ENCODE data around the gene AK1.

AK1 gene

GRCh38 chr9:127865645-127866464 is 11.6 kb downstream of the AK1 start:
- peak; percentile 17 to 47 for DNase-seq

- DNase-seq = no peak
Measured at GRCh38 chr9:127863191-127863621, 14.3 kb downstream of the AK1 start.

DNA sequence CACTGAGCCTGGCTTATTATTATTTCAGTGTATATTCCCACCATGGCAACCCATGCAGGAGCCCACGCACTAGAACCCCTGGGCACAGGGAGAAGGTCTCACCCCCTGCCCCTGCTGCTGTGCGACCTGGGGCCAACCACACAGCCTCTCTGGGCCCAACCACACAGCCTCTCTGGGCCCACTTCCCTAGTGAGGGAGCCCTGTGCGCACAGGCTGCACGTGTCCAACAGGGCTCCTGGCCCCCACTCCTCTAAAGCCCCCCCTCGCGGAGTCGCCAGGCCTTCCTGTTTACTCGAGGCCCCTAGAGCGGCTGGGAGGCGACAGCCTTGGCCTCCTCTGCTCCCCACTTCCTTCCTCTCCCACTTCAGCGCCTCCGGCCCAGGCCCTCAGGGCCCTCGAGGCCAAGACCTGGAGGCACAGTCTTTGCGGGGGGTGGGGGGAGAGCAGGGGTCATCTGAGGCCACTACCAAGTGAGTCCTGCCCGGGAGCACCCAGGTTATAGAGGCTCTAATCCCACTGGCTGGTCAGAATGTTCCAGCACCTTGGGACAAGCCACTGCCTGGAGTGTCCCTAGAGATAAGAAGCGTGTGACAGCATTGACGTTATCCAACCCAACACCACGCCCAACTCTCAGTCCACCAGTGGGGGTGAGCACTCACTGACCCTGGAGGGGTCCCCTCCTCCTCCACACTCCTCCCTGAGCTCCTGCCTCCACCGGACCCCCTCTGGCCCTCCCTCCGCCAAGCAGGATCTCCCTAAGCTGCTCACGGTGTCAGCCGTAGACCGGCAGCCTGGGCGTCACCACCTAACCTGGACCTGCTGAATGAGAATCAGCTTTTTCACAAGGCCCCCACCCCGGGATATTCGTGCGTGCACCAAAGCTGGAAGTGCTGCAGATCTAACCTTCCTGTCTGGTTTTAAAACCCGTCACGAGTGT is 15.1 kb downstream of the AK1 start:
- DNase-seq = peak in 1 of 2 experiments; percentile 30

GRCh38 chr9:127860779-127861178 is 16.7 kb downstream of the AK1 start:
- DNase-seq = no peak

GRCh38 chr9:127860260-127860659 is 17.2 kb downstream of the AK1 start:
- DNase-seq = no peak

- DNase-seq = no peak
Measured at GRCh38 chr9:127858041-127858512, 19.4 kb downstream of the AK1 start.

GRCh38 chr9:127857278-127857677 is 20.2 kb downstream of the AK1 start:
- no peak for DNase-seq

DNA sequence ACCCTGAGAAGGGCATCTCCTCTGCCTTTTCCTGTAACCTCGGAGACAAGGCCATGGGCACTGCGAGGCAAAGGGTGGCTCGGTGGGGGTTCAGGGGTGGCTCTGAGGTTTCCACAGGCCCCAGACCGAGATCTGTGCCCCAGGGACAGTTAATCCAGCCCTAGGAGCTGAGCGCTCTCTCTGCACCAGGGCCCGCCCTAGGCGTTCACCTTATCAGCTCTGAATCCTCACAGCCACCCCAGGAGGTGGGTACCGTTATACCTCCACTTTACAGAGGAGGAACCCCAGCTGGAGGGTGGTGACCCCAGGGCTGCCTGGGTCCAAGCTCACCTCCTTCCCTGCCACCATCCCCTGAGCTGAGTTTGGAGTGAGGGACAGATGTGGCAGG is 20.8 kb downstream of the AK1 start:
- DNase-seq = no peak

GRCh38 chr9:127856094-127856728 is 21.3 kb downstream of the AK1 start:
- no peak for DNase-seq

- no peak for DNase-seq
Measured at GRCh38 chr9:127855522-127855921, 22.0 kb downstream of the AK1 start.

DNA sequence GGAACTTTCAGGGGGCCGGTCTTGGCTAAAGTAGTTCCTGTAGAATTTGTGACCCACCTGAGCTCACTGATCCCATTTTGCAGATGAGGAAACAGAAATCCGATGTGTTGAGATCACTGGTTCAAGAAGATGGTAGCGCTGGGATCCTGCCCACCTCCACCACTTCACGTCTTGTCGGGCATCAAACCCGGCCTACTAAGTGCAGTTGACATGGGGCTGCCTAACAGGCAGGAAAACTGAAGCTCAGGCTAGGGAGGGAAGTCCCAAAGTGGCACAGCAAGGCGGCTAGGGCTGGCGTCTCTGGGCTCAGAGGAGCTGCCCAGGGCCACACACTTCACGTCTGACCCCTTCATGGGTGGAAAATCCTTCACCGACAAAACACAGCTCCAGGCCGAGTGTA is 22.5 kb downstream of the AK1 start:
- no peak for DNase-seq

DNA sequence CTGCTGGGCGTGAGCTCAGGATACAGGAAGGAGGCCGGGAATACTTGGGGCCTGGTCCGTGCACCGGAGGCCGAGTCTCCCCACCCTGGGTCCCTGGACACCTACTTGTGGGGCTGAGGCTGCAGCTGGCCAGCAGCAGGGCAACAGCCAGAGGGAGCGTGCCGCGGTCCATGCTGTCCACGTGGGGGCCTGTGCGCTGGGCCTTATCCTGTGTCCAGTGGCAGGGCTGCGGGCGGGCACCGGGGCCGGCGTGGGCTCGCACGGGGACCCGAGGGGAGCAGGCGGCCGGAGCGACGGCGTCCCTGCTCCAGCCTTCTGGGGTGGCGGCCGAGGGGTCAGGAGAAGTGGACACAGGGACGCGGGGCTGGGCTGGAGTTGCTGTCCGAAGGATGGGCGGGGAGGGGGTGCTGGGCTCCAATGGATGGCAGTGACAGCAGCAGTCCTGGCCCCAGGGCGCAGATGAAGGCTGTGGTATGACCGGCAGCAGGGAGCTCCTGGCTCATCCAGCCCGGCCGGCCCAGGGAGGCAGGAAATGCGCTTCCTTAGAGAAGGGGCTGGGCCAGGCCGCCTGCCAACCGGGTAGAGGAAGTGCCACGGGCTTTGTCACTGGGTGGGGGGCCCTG is 23.2 kb downstream of the AK1 start, which contains the start of gene ENG:
Gene ENG (minus strand): TSS at position 475 of the 623 bp plus-strand sequence. CDS start 303 bp downstream, at position 172.
- DNase-seq = peak; percentile 43 to 46

DNA sequence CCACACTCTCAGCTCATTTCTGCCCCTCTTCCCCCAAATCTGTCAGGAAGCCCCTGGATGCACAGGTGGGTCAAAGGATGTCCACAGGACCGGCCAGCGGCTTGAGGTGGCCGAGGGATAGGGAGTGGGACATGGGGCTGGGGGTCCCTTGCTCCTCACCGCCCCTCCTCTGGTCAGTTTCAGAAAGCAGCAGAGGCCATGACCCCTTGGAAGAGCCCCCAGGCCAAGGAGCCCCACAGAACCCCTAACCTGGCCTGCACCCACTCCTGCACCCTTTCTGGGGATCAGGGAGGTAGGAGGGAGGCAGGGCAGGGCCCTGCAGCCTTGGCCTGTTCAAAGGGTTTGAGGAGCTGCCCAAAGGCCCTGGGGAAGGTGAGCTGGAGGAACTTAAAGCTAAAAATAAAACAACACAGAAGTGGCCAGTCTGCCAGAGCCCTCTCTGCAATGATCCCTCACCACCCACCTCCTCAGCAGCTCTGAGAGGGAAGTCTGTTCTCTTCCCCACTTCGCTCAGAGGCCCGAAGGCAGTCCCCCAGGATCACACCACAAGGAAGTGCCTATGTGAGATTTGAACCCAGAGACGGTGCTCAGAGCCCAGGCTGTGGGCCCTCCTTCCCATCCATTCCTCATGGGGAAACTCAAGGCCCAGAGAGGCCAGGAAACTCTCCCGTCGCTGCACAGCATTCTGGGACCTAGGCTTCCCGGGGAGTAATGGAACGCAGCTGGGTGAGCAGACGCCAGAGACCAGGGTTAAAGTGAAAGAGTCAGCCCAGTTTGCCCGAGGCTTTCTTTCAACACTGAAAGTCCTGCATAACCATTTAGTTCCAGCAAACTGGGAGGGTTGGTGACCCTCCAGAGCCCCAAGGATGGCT is 23.9 kb downstream of the AK1 start:
- peak; percentile 24 to 35 for DNase-seq

DNA sequence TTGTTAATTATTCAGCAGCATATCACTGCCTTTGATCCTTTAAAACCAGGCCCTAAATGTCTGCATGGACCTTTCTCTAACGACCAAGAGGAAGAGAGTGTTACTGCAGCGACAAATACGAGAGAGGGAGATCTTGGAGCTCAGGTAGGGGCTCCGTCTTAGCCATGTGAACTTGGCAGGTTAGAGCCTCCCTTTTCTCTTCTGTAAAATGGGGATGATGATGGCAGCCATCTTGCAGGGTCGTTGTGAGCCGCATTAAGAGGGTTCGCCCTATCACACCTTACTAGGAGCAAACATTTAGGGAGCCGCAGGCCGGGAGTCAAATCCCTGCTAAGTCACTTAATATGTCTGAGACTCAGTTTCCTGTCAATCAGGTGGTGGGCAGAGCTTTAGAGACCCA is 24.6 kb downstream of the AK1 start:
- DNase-seq = no peak

DNA sequence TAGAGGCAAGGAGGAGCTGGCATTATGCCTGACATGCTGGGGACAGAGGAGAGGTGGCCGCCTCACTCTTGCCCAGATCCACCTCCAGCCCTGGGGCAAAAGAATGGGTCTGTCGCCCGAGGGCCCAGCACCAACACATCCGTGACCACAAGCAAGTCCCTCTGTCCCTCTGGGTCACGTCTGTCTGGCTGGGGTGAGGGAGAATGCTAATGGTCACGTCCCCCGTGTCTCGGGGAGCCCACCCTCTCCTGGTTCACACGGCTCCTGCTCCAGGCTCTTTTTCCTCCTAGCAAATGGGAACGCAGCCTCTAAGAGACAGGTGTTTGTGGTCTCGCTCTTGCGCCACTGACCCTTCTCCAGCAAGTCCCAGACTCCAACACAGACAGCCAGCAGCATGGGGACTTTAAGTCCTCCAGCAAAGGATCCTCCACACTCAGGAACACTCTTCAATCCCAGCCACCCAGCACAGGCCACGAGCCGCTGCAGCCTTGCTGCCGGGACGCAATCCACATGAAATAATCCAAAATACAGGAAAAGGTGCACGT is 27.1 kb downstream of the AK1 start:
- no peak for DNase-seq

DNA sequence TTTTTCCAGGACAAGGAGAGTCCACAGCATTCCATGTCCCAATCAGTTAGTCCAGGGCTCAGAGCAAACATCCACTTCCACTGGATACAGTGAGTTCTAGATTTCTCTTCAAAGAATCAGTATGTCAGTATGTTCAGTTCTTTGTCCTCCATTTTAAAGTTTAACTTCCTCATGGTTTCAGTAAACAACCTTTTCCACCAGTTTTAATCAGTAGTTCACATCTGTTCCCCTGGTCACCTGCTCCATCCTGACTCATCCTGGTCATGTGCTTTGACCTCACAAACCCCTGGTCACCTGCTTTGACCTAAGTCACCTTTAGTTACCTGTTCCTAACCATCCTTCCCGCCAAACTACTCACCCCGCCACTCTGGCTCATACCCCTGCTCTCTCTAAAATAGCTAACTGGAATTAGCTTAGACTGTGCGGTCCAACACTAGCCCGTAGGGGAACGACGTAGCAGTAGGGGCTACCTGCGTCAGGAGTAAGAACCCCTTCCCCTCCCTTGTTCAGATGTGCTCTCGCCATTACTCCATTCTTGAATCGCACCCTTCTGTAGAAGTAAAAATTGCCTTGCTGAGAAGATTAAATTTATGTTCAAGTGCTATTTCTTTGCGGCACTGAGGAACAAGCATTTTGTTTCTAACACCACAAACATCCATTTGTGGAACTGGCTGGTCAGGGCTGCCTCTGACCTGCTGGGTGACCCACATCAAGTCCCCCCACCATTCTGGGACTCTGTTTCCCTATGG is 28.5 kb downstream of the AK1 start:
- DNase-seq = no peak

DNA sequence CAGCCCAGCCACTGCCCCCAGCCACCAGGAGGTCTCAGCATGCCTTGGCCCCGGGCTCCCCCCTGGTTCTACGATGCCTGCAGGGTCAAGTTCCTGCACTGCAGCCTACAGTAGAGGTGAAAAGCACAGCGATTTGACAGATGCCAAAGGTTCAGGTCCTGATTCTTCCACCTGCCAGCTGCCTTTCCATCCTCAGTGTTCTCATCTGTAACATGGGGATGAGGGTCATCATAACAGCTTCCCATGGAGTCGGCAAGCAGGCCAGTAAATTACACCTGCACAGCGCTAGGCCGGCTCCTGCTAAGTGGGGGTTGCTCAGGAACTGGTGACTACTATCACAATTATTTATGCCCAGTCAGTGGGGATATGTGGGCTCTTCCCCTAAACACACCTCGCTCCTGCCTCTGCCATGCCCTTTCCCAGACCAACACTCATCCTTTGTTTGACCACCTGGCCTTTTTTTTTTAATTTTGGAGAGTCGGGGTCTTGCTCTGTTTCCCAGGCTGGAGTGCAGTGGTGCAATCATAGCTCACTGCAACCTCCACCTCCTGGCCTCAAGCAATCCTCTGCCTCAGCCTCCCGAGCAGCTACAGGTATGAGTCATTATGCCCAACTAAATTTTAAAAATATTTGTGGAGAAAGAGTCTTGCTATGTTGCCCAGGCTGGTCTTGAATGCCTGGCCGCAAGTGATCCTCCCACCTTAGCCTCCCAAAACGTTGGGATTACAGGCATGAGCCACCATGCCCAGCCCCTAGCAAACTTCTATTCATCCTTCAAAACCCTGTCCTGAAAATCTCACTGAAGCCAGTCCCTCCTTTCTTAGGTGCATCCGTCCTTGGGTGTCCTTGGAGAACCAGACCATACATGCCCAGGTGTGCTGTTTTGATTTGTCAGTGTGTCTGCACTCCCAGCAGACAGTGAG is 29.4 kb downstream of the AK1 start:
- no peak for DNase-seq

- DNase-seq = no peak
Measured at GRCh38 chr9:127847178-127847510, 30.3 kb downstream of the AK1 start.

DNA sequence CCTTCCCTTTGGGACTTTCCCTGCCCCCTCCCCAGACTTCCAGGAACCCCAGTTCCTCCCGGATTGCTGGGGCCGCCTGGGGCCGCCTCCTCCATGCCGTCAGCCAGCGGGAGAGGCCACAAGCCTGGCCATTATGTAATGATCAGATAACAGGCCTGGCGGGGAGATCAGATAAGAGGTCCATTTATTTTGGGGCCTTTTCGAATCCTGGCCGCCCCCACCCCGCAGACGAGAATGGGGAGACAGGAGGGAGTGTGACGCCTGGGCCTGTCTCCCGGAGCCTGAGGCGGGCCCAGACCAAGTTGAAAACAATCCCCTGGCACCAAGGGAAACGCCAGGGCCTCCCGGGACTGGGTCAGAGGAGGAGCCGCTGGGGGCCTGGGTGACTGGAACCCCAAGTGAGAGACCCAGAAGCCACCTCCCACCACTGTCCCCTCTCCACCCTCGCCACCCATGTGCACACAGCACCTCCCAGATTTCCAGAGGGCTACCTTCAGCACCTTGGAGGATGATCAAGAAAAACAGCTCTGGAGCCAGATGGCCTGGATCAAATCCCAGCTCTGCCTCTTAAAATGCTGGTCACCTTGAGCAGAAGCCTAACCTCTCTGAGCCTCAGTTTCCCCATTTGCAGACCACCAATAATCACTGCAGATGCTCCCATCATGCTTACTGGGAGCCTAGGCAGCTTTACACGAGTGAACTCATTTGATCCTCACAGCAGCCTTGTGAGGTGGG is 30.9 kb downstream of the AK1 start:
- DNase-seq = no peak

Measured in activated CD4-positive, alpha-beta T cell treated with anti-CD3 and anti-CD28 coated beads, Interleukin-2, amount 50 U/mL, for 48 hours (primary cell).